Measurements from ENCODE around the gene RASGRF2.

DNA sequence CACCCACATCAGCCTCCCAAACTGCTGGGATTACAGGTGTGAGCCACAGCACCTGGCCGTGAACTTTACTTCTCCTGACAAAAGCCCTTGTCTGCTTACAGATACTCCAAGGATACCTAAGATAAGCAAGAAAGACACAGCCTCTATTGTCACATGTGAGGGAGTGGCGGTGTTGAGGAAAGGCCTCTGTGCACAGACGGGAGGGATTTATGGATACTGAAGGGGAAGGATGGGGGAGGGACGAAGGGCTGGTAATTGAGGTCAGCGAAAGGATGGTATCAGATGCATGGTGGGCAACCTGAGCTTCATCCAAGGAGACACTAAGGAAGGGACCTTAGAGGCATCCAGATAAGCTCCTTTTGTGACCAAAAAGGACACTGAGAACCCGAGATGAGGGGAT, 206.3 kb downstream of the RASGRF2 start:
- TF ChIP-seq, protein P1, sequence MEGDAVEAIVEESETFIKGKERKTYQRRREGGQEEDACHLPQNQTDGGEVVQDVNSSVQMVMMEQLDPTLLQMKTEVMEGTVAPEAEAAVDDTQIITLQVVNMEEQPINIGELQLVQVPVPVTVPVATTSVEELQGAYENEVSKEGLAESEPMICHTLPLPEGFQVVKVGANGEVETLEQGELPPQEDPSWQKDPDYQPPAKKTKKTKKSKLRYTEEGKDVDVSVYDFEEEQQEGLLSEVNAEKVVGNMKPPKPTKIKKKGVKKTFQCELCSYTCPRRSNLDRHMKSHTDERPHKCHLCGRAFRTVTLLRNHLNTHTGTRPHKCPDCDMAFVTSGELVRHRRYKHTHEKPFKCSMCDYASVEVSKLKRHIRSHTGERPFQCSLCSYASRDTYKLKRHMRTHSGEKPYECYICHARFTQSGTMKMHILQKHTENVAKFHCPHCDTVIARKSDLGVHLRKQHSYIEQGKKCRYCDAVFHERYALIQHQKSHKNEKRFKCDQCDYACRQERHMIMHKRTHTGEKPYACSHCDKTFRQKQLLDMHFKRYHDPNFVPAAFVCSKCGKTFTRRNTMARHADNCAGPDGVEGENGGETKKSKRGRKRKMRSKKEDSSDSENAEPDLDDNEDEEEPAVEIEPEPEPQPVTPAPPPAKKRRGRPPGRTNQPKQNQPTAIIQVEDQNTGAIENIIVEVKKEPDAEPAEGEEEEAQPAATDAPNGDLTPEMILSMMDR (conservative IDR thresholded peaks at IDR 0.05; ENCODE audit: low read length) = no peak
- no peak for TF ChIP-seq EZH2phosphoT487 (IDR thresholded peaks at IDR 0.05; ENCODE audit: borderline replicate concordance)

All from Loucy (cell line).